Mucosa of descending colon (tissue), 3 donors: ENCODE data around the gene DMAC2. TPM values are rescaled to one million over a fixed set of nuclear protein-coding genes. Genes with fewer than 3 reads are reported as not detected.
A peak's percentile ranks its signal among the peaks of the same experiment; 100 is the strongest.

Experiments used
- ATAC-seq: fragments of 200-7000 bp; cut with Tn5 transposase; one replicate; pipeline ENCODE4 v1.9.1; 2020; ENCODE audit warnings: mild to moderate bottlenecking, moderate library complexity
- DNase-seq, 3 donors: peaks; one replicate each; pipeline ENCODE4 v3.0.0-alpha.2; 2020
- H3K36me3 ChIP-seq: fragments of 200-600 bp; one replicate; pipeline ENCODE4 v1.8.0; 2021; ENCODE audit warnings: low read depth, mild to moderate bottlenecking
- H3K4me1 ChIP-seq: fragments of 200-600 bp; one replicate; pipeline ENCODE4 v1.8.0; 2021; ENCODE audit warnings: low read depth, mild to moderate bottlenecking
- H3K4me3 ChIP-seq: fragments of 200-600 bp; one replicate; pipeline ENCODE4 v1.8.0; 2021; ENCODE audit warnings: mild to moderate bottlenecking
- H3K9me3 ChIP-seq: fragments of 200-600 bp; one replicate; pipeline ENCODE4 v1.8.0; 2021; ENCODE audit warnings: mild to moderate bottlenecking
- CTCF ChIP-seq: fragments of 200-600 bp; IDR thresholded peaks from one replicate; pipeline ENCODE4 v1.8.0; 2022; ENCODE audit warnings: antibody characterized with exemption, mild to moderate bottlenecking
- intact Hi-C, 2 donors: fragments of 100-400 bp; cut with DNase I in 1 of 2; cut with micrococcal nuclease in 1 of 2; formaldehyde crosslinking; loops; one replicate each; pipeline versions ENCODE4 v1.11.0 to v1.11.1; 2022; cut with DNase I, micrococcal nuclease
- total RNA-seq, 3 donors: library from RNA; stranded (reverse); fragmentation: NEBNext Ultra II Directional in 2 of 3; extraction: Animal tissue kit (Norgen Biotek cat#: 25700) in 2 of 3; gene quantifications; one replicate each; pipeline versions ENCODE4 v1.2.1 to v1.2.4, GENCODE V29; 2021 to 2023
- donor health status: DM: no; HTN: no; CAD: no; lungs with moderate emphysema.
- donor health status: DM: no; HTN: no; CAD: no.
- donor health status: DM: no; HTN: yes; CAD: no.

Gene DMAC2
- total RNA-seq, 3 donors from 2014 or later: 38.9 to 61.0 (median 47.5) TPM

DNA sequence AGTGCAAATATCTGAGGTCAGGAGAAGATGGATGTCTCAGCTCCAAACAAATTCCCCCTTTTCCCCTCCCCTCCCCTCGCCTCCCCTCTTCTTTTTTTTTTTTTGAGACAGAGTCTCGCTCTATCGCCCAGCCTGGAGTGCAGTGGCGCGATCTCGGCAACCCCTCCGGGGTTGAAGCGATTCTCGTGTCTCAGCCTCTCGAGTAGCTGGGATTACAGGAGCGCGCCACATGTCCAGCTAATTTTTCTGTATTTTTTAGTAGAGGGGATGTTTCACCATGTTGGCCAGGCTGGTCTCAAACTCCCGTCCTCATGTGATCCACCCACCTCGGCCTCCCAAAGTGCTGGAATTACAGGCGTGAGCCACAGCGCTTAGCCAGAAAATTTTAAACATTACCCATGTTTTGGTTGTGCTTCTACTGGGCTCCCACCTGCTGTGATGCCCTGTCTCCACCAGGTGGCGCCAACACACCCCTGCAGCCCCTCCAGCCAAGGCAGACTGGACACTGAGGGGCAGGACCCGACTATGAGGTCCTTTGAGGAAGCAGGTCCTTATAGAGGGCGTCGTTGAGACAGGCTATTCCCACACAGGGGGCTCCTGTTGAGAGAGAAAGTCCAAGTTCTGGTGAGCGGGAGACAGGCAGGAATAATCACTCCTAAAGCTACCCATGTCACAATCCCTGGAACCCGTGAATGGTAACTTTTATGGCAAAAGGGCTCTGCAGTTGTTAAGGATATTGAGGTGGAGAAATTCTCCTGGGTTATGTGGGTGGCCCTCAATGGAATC, 9.6 kb upstream of the DMAC2 start:
- Histone ChIP-seq H3K9me3 (no peaks in the 10 kb centered on the region), H3K4me1 (no peaks in the 10 kb centered on the region), H3K36me3 (no peaks in the 10 kb centered on the region), H3K4me3 (no peak overlapping the region)
- intact Hi-C loops: loop anchor here in 1 of 2 donors (5.0 kb wide), 1 partner anchor 123 kb away; no protein-coding TSS in a partner anchor
- TF ChIP-seq CTCF: peak; percentile 93
- peak; percentile 72 to 80 (median 77) for DNase-seq
- peak; percentile 94 for ATAC-seq

GRCh38 chr19:41447732-41448332, 8.1 kb upstream of the DMAC2 start:
- Histone ChIP-seq H3K4me3 (no peak overlapping the region), H3K36me3 (no peaks in the 10 kb centered on the region), H3K4me1 (no peaks in the 10 kb centered on the region), H3K9me3 (no peaks in the 10 kb centered on the region)
- ATAC-seq (no peak), DNase-seq (no peak)
- intact Hi-C loops: loop anchor here in 1 of 2 donors (5.0 kb wide), 1 partner anchor 124 kb away; no protein-coding TSS in a partner anchor
- no peak for TF ChIP-seq CTCF

DNA sequence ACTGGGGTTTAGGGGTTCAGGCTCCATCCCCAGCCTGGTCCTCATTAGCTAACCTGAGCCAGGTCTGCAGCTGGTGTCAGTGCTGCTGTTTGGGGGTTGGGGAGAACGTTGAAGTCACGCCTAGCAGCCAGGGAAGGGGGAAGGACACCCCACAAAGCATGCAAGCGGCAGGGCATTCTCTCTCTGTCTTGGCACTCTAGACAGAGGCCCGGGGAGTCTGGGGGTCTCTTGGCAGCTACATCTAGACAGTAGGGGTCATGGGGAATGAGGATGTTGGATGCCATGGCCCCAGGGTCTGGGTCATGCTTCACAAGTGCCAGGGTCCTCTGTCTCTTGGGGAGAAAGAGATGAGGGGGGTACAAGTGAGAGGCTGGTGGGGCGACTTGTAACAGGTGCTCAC, 5.9 kb upstream of the DMAC2 start:
- no peaks in the 10 kb centered on the region for H3K36me3 ChIP-seq
- TF ChIP-seq CTCF: no peak
- H3K4me3 ChIP-seq: no peak overlapping the region
- H3K4me1 ChIP-seq: no peaks in the 10 kb centered on the region
- intact Hi-C loops: loop anchor here in 1 of 2 donors (5.0 kb wide), 1 partner anchor 127 kb away; no protein-coding TSS in a partner anchor
- no peak for ATAC-seq
- DNase-seq: no peak
- no peaks in the 10 kb centered on the region for H3K9me3 ChIP-seq

DNA sequence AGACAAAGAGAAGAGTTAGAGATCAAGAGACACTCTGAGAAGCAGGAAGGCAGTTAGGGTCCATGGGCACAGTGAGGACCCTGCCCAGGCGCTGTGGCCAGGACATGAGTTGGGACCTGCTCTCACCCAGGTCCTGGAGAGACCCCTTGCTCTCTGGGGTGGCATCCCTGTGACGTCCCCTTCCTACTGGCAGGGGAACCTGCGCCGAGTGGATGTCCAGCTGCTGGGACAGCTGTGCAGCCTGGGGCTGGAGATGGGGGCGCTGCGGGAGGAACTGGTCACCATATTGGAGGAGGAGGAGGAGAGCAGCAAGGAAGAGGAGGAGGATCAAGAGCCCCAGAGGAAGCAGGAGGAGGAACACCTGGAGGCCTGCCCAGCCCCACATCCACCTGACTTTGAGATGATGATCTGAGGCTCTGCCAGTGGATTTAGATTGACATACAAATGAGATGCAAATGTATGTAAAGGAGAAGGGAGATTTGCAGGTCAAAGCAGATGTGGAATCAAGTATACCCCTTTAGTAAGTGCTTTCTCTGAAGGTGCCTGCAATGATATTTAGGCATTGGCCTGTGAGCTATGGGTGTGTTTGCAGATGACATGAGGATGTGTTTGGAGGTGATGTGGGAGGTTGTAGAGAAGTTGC, 4.2 kb upstream of the DMAC2 start:
- H3K36me3 ChIP-seq: no peaks in the 10 kb centered on the region
- H3K4me3 ChIP-seq: no peak overlapping the region
- ATAC-seq (no peak), DNase-seq (no peak)
- intact Hi-C loops: no loop called here
- no peak for TF ChIP-seq CTCF
- H3K4me1 ChIP-seq: no peaks in the 10 kb centered on the region
- no peaks in the 10 kb centered on the region for H3K9me3 ChIP-seq

DNA sequence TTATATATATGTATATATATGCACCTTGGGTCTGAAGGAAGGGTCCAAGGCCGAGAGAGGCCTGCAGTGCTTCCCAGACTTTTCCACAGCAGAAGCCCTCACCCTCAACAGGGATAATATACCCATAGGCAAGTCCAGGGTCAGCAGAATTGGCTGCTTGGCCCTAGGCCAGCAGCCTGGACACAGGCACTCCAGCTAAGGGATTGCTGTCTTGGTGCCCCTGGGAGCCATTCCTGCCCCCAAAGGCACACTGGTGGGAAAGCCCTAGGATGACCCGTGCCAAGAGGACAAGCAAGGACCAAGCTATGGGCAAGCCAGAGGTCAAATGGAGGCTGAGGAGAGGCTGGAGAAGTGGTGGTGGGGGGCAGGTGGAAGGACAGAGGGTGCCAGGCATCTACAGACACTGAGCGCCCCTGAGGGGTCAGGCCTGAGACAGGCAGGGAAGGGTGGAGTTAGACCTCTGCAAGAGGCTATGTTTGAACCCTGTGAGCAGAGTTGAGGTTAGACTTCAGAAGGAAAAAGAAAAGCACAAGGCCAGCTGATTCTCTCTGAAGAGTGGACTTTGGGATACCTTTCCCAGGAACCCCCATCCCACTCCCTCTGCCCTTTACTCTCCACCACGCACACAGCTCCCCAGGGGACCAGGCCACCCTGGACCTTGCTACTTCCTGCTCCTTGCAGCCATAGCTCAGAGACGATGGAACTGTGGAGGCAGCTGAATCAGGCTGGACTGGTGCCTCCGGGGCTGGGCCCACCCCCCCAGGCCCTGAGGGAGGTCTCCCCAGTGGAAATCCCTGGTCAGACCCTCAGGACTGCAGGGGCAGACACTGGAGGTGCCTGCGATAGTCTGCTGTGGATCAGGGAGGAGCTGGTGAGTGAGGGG, 3.0 kb upstream of the DMAC2 start, which contains the start of gene ERICH4:
Gene ERICH4 (plus strand): TSS at position 684 of the 883 bp plus-strand sequence. CDS start 14 bp downstream, at position 698.
- intact Hi-C loops: no loop called here
- no peaks in the 10 kb centered on the region for H3K36me3 ChIP-seq
- DNase-seq (no peak), ATAC-seq (no peak)
- H3K4me3 ChIP-seq: no peak within 1 kb of the TSS
- H3K9me3 ChIP-seq: no peaks in the 10 kb centered on the region
- TF ChIP-seq CTCF: no peak
- no peaks in the 10 kb centered on the region for H3K4me1 ChIP-seq
